Smooth muscle cell (in vitro differentiated cells): ENCODE results near the gene COL13A1. TPM values are rescaled to one million over a fixed set of nuclear protein-coding genes. Genes with fewer than 3 reads are reported as not detected.

ENCODE experiments used
- DNase-seq: peaks from one replicate; lab custom pipeline; 2025; ENCODE audit not compliant: unreplicated experiment; lab: John Stamatoyannopoulos, UW
- H2AFZ ChIP-seq: fragments of 200-600 bp; sonication (generic); 2 replicates; pipeline ENCODE4 v1.6.0; 2016; ENCODE audit warnings: antibody characterized with exemption, low read depth, mild to moderate bottlenecking
- H3F3A ChIP-seq: fragments of 200-600 bp; sonication (generic); 2 replicates; pipeline ENCODE4 v1.6.0; 2017; ENCODE audit warnings: antibody characterized with exemption, low read depth
- H3K27ac ChIP-seq: fragments of 200-600 bp; sonication (generic); 2 replicates; pipeline ENCODE4 v1.5.1; 2016; ENCODE audit warnings: low read depth, mild to moderate bottlenecking
- H3K27me3 ChIP-seq: fragments of 200-600 bp; sonication (generic); 2 replicates; pipeline ENCODE4 v1.6.1; 2016; ENCODE audit warnings: low read depth, mild to moderate bottlenecking
- H3K36me3 ChIP-seq: fragments of 200-600 bp; sonication (generic); 2 replicates; pipeline ENCODE4 v1.5.1; 2016; ENCODE audit warnings: low read depth
- H3K4me1 ChIP-seq: fragments of 200-600 bp; sonication (generic); 2 replicates; pipeline ENCODE4 v1.5.1; 2016; ENCODE audit warnings: low read depth
- H3K4me2 ChIP-seq: fragments of 200-600 bp; sonication (generic); 2 replicates; pipeline ENCODE4 v1.6.0; 2016; ENCODE audit warnings: mild to moderate bottlenecking
- H3K4me3 ChIP-seq: fragments of 200-600 bp; sonication (generic); 2 replicates; pipeline ENCODE4 v1.5.1; 2016; ENCODE audit warnings: mild to moderate bottlenecking
- H3K79me2 ChIP-seq: fragments of 200-600 bp; sonication (generic); 2 replicates; pipeline ENCODE4 v1.6.0; 2016; ENCODE audit warnings: low read depth, mild to moderate bottlenecking
- H3K9ac ChIP-seq: fragments of 200-600 bp; sonication (generic); 2 replicates; pipeline ENCODE4 v1.6.0; 2016; ENCODE audit warnings: low read depth
- H3K9me3 ChIP-seq: fragments of 200-600 bp; sonication (generic); replicated peaks from 2 replicates; pipeline ENCODE4 v1.5.1; 2016; ENCODE audit warnings: low read depth
- H4K20me1 ChIP-seq: fragments of 200-600 bp; sonication (generic); 2 replicates; pipeline ENCODE4 v1.6.0; 2016; ENCODE audit warnings: low read depth
- CTCF ChIP-seq: fragments of 200-600 bp; sonication (generic); IDR thresholded peaks from 2 replicates; pipeline ENCODE4 v1.5.1; 2017; ENCODE audit warnings: borderline replicate concordance, mild to moderate bottlenecking, antibody characterized with exemption; ENCODE audit not compliant: insufficient read depth, poor library complexity, severe bottlenecking
- WGBS: methylation state at CpG from one replicate; pipeline ENCODE4 v1.1.7; 2016; ENCODE audit warnings: low lambda C conversion rate; 5-methylcytosine and 5-hydroxymethylcytosine counted together
- polyA plus RNA-seq: library from polyadenylated mRNA; unstranded; fragments of >200 nt; fragmentation: Nextera tagmentation; extraction: Ambion mirVana; gene quantifications from 2 replicates; pipeline ENCODE4 v1.2.1, GENCODE V29; 2016
- total RNA-seq: library from RNA; depleted of rRNA; stranded (reverse); fragments of >200 nt; gene quantifications from 2 replicates; pipeline ENCODE4 v1.2.3, GENCODE V29; 2014

Gene COL13A1
- total and polyA plus RNA-seq, 2 experiments from 2014 or later = 6.1 to 15.0 TPM

- WGBS = 87% methylated on average over 2 of the region's 2 CpGs
- no peak for DNase-seq
Observed at GRCh38 chr10:69774596-69774995, 27.1 kb upstream of the COL13A1 start.

GRCh38 chr10:69780077-69780476, 21.6 kb upstream of the COL13A1 start:
- Histone ChIP-seq H3K4me1 (no peaks in the 10 kb centered on the region), H3K4me2 (no peak overlapping the region), H3K36me3 (no peaks in the 10 kb centered on the region), H2AFZ (no peak overlapping the region), H3K9me3 (no peaks in the 10 kb centered on the region), H3F3A (no peaks in the 10 kb centered on the region), H3K9ac (no peak overlapping the region), H3K27me3 (peaks cover 35% of the 10 kb centered on the region), H3K4me3 (no peak overlapping the region), H3K79me2 (no peaks in the 10 kb centered on the region), H3K27ac (no peak overlapping the region), H4K20me1 (no peaks in the 10 kb centered on the region)
- DNase-seq = no peak
- 85% methylated on average over 5 of the region's 5 CpGs for WGBS
- TF ChIP-seq CTCF = no peak

More at GRCh38 chr10:69774596-69774995, 27.1 kb upstream of the COL13A1 start:
- Histone ChIP-seq H3K4me3 (no peak overlapping the region), H4K20me1 (no peaks in the 10 kb centered on the region), H2AFZ (no peak overlapping the region), H3K9ac (no peak overlapping the region), H3F3A (no peaks in the 10 kb centered on the region), H3K4me1 (peaks cover 2% of the 10 kb centered on the region), H3K27ac (no peak overlapping the region), H3K36me3 (no peaks in the 10 kb centered on the region), H3K9me3 (no peaks in the 10 kb centered on the region), H3K4me2 (no peak overlapping the region), H3K27me3 (peaks cover 4% of the 10 kb centered on the region), H3K79me2 (no peaks in the 10 kb centered on the region)
- TF ChIP-seq CTCF = no peak

- no peaks in the 10 kb centered on the region for H3F3A ChIP-seq
- no peaks in the 10 kb centered on the region for H3K79me2 ChIP-seq
- no peak overlapping the region for H3K4me3 ChIP-seq
- no peak overlapping the region for H2AFZ ChIP-seq
- H3K27me3 ChIP-seq = peaks cover 35% of the 10 kb centered on the region
- H3K9me3 ChIP-seq = no peaks in the 10 kb centered on the region
- 46% methylated on average over 3 of the region's 3 CpGs for WGBS
- H3K27ac ChIP-seq = no peak overlapping the region
- no peaks in the 10 kb centered on the region for H3K4me1 ChIP-seq
- no peak overlapping the region for H3K9ac ChIP-seq
- H3K4me2 ChIP-seq = no peak overlapping the region
- H3K36me3 ChIP-seq = no peaks in the 10 kb centered on the region
- no peaks in the 10 kb centered on the region for H4K20me1 ChIP-seq
- no peak for TF ChIP-seq CTCF
- DNase-seq = no peak
Observed at GRCh38 chr10:69781576-69781975, 20.1 kb upstream of the COL13A1 start.

- H3K79me2 ChIP-seq = no peaks in the 10 kb centered on the region
- no peak for TF ChIP-seq CTCF
- 52% methylated on average over 2 of the region's 2 CpGs for WGBS
- H3K27me3 ChIP-seq = peaks cover 35% of the 10 kb centered on the region
- no peaks in the 10 kb centered on the region for H3K4me1 ChIP-seq
- H3K9ac ChIP-seq = no peak overlapping the region
- no peak overlapping the region for H3K27ac ChIP-seq
- no peak overlapping the region for H3K4me3 ChIP-seq
- no peaks in the 10 kb centered on the region for H3K9me3 ChIP-seq
- H3K4me2 ChIP-seq = no peak overlapping the region
- no peaks in the 10 kb centered on the region for H3F3A ChIP-seq
- H4K20me1 ChIP-seq = no peaks in the 10 kb centered on the region
- H3K36me3 ChIP-seq = no peaks in the 10 kb centered on the region
- H2AFZ ChIP-seq = no peak overlapping the region
- no peak for DNase-seq
Observed at GRCh38 chr10:69783515-69783914, 18.2 kb upstream of the COL13A1 start.
